Measurements from ENCODE around the gene APBA2.

DNA sequence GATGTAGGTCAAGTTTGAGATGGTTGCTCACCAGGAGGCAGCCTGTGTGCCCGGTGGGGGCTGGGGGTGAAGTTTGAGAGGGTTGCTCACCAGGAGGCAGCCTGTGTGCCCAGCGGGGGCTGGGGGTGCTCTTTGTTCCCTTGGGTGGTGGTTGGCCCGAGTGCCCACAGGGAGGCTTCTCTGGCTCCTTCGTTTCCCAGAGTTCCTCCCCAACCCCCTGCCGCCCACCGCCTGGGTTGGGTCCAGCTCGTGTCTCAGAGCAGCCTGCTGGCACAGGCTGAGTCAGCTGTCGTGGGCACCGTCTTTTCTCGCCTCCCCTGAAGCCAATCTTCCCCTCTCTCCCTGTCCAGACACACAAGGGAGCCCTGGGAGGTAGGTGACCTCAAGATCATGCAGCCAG, 3.1 kb downstream of the APBA2 start:
- TF ChIP-seq CTCF (IDR thresholded peaks at IDR 0.05) = no peak
- TF ChIP-seq, protein P1, sequence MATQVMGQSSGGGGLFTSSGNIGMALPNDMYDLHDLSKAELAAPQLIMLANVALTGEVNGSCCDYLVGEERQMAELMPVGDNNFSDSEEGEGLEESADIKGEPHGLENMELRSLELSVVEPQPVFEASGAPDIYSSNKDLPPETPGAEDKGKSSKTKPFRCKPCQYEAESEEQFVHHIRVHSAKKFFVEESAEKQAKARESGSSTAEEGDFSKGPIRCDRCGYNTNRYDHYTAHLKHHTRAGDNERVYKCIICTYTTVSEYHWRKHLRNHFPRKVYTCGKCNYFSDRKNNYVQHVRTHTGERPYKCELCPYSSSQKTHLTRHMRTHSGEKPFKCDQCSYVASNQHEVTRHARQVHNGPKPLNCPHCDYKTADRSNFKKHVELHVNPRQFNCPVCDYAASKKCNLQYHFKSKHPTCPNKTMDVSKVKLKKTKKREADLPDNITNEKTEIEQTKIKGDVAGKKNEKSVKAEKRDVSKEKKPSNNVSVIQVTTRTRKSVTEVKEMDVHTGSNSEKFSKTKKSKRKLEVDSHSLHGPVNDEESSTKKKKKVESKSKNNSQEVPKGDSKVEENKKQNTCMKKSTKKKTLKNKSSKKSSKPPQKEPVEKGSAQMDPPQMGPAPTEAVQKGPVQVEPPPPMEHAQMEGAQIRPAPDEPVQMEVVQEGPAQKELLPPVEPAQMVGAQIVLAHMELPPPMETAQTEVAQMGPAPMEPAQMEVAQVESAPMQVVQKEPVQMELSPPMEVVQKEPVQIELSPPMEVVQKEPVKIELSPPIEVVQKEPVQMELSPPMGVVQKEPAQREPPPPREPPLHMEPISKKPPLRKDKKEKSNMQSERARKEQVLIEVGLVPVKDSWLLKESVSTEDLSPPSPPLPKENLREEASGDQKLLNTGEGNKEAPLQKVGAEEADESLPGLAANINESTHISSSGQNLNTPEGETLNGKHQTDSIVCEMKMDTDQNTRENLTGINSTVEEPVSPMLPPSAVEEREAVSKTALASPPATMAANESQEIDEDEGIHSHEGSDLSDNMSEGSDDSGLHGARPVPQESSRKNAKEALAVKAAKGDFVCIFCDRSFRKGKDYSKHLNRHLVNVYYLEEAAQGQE (IDR thresholded peaks at IDR 0.05; ENCODE audit: insufficient read depth in 1 of 2, low read depth in 2 of 2, low read length in 1 of 2) = no peak
- TF ChIP-seq POLR2AphosphoS5 (IDR thresholded peaks at IDR 0.05; ENCODE audit: low read depth, low read length) = no peak
- no peak for TF ChIP-seq SIN3A (IDR thresholded peaks at IDR 0.05; ENCODE audit: borderline replicate concordance, insufficient read depth, low read depth, low read length)
